HepG2 (cell line): Measurements from ENCODE around the gene PLK3. TPM values are rescaled to one million over a fixed set of nuclear protein-coding genes. Genes with fewer than 3 reads are reported as not detected.

Experiments used
- JUN ChIP-seq: sonication (generic); formaldehyde crosslinking; IDR thresholded peaks from 2 replicates; pipeline ENCODE4 v1.4.0; 2020; ENCODE audit warnings: mild to moderate bottlenecking, missing genetic modification reagents
- KLF12 ChIP-seq: sonication (generic); formaldehyde crosslinking; IDR thresholded peaks from 2 replicates; pipeline ENCODE4 v1.4.0; 2020; ENCODE audit warnings: missing genetic modification reagents, borderline replicate concordance
- RBM22 ChIP-seq: fragments of 200-400 bp; formaldehyde crosslinking; optimal IDR thresholded peaks from 2 replicates; pipeline ENCODE3; 2017; ENCODE audit warnings: mild to moderate bottlenecking, low read length, moderate library complexity
- RFX1 ChIP-seq: fragments of 450-650 bp; IDR thresholded peaks from 2 replicates; pipeline ENCODE4 v1.6.1; 2017
- RXRB ChIP-seq: IDR thresholded peaks from 2 replicates; pipeline ENCODE4 v1.6.1; 2016; ENCODE audit warnings: borderline replicate concordance, missing genetic modification reagents, missing compliant biosample characterization
- SIN3B ChIP-seq: fragments of 150-350 bp; IDR thresholded peaks from 2 replicates; pipeline ENCODE4 v1.6.1; 2014; ENCODE audit warnings: low read length
- SMARCC2 ChIP-seq: fragments of 450-650 bp; IDR thresholded peaks from 2 replicates; pipeline ENCODE4 v1.6.1; 2017; ENCODE audit warnings: antibody characterized with exemption, mild to moderate bottlenecking
- TBX2 ChIP-seq: sonication (generic); formaldehyde crosslinking; IDR thresholded peaks from 2 replicates; pipeline ENCODE4 v1.5.0; 2020; ENCODE audit warnings: missing genetic modification reagents, mild to moderate bottlenecking, borderline replicate concordance
- ZSCAN30 ChIP-seq: sonication (generic); formaldehyde crosslinking; IDR thresholded peaks from 2 replicates; pipeline ENCODE4 v1.5.0; 2020; ENCODE audit warnings: mild to moderate bottlenecking, missing genetic modification reagents
- polyA plus RNA-seq, 8 experiments: library from polyadenylated mRNA; depleted of rRNA in 3 of 8; stranded (reverse) in 7 of 8; unstranded in 1 of 8; fragments of >200 nt; fragmentation: Illumina TruSeq in 4 of 8; extraction: Trizol in 4 of 8; gene quantifications; 2 replicates each; pipeline versions ENCODE4 v1.2.1 to v1.2.3, GENCODE V29; 2011 to 2016; ENCODE audit warnings: low read depth in 4 of 8, missing spikeins in 1 of 8, mixed read lengths in 1 of 8; ENCODE audit not compliant: insufficient read depth in 1 of 8
- total RNA-seq, 5 experiments: library from RNA; depleted of rRNA; stranded (reverse); fragments of >200 nt; fragmentation: Illumina TruSeq; extraction: Trizol; gene quantifications; 2 replicates each; pipeline ENCODE4 v1.2.3, GENCODE V29; 2016; ENCODE audit warnings: low read depth in 1 of 5
- TF ChIP-seq, protein P1 (sequence below): IDR thresholded peaks from 2 replicates; pipeline ENCODE4 v1.6.1; 2016; ENCODE audit warnings: missing compliant biosample characterization, missing genetic modification reagents, borderline replicate concordance
- TF ChIP-seq, protein P2 (sequence below): sonication (generic); formaldehyde crosslinking; IDR thresholded peaks from 2 replicates; pipeline ENCODE4 v1.9.0; 2022; ENCODE audit warnings: missing genetic modification reagents, mild to moderate bottlenecking, borderline replicate concordance
- TF ChIP-seq, protein P3 (sequence below): sonication (generic); formaldehyde crosslinking; IDR thresholded peaks from 2 replicates; pipeline ENCODE4 v1.5.0; 2020; ENCODE audit warnings: missing genetic modification reagents, mild to moderate bottlenecking, borderline replicate concordance
- TF ChIP-seq, protein P4 (sequence below): sonication (generic); formaldehyde crosslinking; IDR thresholded peaks from 2 replicates; pipeline ENCODE4 v1.4.0; 2020; ENCODE audit warnings: missing genetic modification reagents
- TF ChIP-seq, protein P5 (sequence below): fragments of 450-650 bp; IDR thresholded peaks from 2 replicates; pipeline ENCODE4 v1.6.1; 2017

PLK3 gene
- total and polyA plus RNA-seq, 2 of the 13 experiments (the other 11 are each of a cell fraction or from before 2014, with no cell fraction given) = 9.8 to 16.9 TPM

DNA sequence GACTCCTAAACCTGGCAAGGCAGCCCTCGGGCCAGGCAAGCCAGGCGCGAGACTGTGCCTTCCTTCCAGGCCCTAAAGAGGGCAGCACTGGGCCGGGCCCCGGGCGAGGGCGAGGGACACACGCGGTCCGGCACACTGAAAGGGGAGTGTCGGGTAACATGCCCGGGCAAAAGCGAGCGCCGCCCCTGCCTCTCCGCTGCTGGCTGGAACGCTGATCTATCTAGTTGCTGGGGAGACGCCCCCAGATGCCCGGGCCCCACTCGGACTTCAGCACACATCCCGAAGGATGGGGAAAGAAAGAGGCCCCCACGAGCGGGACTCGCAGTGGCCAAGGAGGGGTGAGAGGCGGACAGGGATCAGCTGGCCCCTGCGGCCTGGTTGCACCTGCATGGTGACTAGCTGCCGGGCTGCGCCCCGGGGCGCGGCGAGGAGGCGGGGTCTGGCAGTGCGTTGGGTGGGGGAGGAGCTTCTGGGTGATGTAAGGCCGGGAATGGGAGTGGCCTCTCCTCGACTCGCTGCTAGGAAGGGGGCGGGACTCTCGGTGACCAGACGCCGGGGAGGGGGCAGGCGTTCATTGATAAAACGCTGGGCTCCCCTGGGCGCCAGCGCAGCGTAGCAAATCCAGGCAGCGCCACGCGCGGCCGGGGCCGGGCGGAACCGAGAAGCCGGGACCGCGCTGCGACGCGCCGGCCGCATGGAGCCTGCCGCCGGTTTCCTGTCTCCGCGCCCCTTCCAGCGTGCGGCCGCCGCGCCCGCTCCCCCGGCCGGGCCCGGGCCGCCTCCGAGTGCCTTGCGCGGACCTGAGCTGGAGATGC, at the start of gene PLK3 (continued):
- TF ChIP-seq SIN3B = 0 out of 2 replicates have a peak, but pooled peaks have one; percentile 44
- peak; percentile 76; the same call in 1 of the 2 replicates for TF ChIP-seq JUN
- 0 out of 2 replicates have a peak, but pooled peaks have one; percentile 29 for TF ChIP-seq RXRB
- TF ChIP-seq, protein P1, sequence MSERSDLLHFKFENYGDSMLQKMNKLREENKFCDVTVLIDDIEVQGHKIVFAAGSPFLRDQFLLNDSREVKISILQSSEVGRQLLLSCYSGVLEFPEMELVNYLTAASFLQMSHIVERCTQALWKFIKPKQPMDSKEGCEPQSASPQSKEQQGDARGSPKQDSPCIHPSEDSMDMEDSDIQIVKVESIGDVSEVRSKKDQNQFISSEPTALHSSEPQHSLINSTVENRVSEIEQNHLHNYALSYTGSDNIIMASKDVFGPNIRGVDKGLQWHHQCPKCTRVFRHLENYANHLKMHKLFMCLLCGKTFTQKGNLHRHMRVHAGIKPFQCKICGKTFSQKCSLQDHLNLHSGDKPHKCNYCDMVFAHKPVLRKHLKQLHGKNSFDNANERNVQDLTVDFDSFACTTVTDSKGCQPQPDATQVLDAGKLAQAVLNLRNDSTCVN = peak; percentile 82; the same call in 1 of the 2 replicates
- TF ChIP-seq KLF12 = 0 out of 2 replicates have a peak, but pooled peaks have one; percentile 67
- TF ChIP-seq, protein P2, sequence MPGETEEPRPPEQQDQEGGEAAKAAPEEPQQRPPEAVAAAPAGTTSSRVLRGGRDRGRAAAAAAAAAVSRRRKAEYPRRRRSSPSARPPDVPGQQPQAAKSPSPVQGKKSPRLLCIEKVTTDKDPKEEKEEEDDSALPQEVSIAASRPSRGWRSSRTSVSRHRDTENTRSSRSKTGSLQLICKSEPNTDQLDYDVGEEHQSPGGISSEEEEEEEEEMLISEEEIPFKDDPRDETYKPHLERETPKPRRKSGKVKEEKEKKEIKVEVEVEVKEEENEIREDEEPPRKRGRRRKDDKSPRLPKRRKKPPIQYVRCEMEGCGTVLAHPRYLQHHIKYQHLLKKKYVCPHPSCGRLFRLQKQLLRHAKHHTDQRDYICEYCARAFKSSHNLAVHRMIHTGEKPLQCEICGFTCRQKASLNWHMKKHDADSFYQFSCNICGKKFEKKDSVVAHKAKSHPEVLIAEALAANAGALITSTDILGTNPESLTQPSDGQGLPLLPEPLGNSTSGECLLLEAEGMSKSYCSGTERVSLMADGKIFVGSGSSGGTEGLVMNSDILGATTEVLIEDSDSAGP (CRISPR knock-in tag) = peak; percentile 88
- TF ChIP-seq, protein P3, sequence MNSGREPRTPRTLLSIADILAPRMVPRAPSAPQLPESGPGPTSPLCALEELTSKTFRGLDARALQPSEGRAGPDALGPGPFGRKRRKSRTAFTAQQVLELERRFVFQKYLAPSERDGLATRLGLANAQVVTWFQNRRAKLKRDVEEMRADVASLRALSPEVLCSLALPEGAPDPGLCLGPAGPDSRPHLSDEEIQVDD (CRISPR knock-in tag) = no peak
- TF ChIP-seq ZSCAN30 = no peak
- no peak for TF ChIP-seq SMARCC2
- TF ChIP-seq, protein P4, sequence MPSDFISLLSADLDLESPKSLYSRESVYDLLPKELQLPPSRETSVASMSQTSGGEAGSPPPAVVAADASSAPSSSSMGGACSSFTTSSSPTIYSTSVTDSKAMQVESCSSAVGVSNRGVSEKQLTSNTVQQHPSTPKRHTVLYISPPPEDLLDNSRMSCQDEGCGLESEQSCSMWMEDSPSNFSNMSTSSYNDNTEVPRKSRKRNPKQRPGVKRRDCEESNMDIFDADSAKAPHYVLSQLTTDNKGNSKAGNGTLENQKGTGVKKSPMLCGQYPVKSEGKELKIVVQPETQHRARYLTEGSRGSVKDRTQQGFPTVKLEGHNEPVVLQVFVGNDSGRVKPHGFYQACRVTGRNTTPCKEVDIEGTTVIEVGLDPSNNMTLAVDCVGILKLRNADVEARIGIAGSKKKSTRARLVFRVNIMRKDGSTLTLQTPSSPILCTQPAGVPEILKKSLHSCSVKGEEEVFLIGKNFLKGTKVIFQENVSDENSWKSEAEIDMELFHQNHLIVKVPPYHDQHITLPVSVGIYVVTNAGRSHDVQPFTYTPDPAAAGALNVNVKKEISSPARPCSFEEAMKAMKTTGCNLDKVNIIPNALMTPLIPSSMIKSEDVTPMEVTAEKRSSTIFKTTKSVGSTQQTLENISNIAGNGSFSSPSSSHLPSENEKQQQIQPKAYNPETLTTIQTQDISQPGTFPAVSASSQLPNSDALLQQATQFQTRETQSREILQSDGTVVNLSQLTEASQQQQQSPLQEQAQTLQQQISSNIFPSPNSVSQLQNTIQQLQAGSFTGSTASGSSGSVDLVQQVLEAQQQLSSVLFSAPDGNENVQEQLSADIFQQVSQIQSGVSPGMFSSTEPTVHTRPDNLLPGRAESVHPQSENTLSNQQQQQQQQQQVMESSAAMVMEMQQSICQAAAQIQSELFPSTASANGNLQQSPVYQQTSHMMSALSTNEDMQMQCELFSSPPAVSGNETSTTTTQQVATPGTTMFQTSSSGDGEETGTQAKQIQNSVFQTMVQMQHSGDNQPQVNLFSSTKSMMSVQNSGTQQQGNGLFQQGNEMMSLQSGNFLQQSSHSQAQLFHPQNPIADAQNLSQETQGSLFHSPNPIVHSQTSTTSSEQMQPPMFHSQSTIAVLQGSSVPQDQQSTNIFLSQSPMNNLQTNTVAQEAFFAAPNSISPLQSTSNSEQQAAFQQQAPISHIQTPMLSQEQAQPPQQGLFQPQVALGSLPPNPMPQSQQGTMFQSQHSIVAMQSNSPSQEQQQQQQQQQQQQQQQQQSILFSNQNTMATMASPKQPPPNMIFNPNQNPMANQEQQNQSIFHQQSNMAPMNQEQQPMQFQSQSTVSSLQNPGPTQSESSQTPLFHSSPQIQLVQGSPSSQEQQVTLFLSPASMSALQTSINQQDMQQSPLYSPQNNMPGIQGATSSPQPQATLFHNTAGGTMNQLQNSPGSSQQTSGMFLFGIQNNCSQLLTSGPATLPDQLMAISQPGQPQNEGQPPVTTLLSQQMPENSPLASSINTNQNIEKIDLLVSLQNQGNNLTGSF (CRISPR knock-in tag) = no peak
- no peak for TF ChIP-seq RBM22
- TF ChIP-seq, protein P5, sequence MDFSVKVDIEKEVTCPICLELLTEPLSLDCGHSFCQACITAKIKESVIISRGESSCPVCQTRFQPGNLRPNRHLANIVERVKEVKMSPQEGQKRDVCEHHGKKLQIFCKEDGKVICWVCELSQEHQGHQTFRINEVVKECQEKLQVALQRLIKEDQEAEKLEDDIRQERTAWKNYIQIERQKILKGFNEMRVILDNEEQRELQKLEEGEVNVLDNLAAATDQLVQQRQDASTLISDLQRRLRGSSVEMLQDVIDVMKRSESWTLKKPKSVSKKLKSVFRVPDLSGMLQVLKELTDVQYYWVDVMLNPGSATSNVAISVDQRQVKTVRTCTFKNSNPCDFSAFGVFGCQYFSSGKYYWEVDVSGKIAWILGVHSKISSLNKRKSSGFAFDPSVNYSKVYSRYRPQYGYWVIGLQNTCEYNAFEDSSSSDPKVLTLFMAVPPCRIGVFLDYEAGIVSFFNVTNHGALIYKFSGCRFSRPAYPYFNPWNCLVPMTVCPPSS = no peak
- no peak for TF ChIP-seq RFX1
- peak; percentile 88 for TF ChIP-seq TBX2 (CRISPR knock-in tag)
